ENCODE measurements around the gene PRKCZ.

The PRKCZ gene

GRCh38 chr1:2019571-2020309 lies 30.5 kb upstream of the PRKCZ start:
- no peak for DNase-seq (ENCODE audit: low read depth)
- no peak overlapping the region for H3K4me3 ChIP-seq (ENCODE audit: low read depth, low read length)
- TF ChIP-seq CTCF (IDR thresholded peaks at IDR 0.05; ENCODE audit: control insufficient read depth, extremely low read depth, insufficient read depth), result no peak

- no peak overlapping the region for H3K4me3 ChIP-seq (ENCODE audit: low read depth, low read length)
- DNase-seq (ENCODE audit: low read depth), result no peak
- TF ChIP-seq CTCF (IDR thresholded peaks at IDR 0.05; ENCODE audit: control insufficient read depth, extremely low read depth, insufficient read depth), result no peak
Measured at GRCh38 chr1:2020310-2020655, 29.9 kb upstream of the PRKCZ start.

GRCh38 chr1:2021550-2021949 lies 28.7 kb upstream of the PRKCZ start:
- TF ChIP-seq CTCF (IDR thresholded peaks at IDR 0.05; ENCODE audit: control insufficient read depth, extremely low read depth, insufficient read depth), result no peak
- no peak for DNase-seq (ENCODE audit: low read depth)

GRCh38 chr1:2022063-2022770 lies 28.0 kb upstream of the PRKCZ start:
- DNase-seq (ENCODE audit: low read depth), result no peak
- H3K4me3 ChIP-seq (ENCODE audit: low read depth, low read length), result no peak overlapping the region
- no peak for TF ChIP-seq CTCF (IDR thresholded peaks at IDR 0.05; ENCODE audit: control insufficient read depth, extremely low read depth, insufficient read depth)

More at GRCh38 chr1:2021550-2021949, 28.7 kb upstream of the PRKCZ start:
- no peak overlapping the region for H3K4me3 ChIP-seq (ENCODE audit: low read depth, low read length)

- no peak for TF ChIP-seq CTCF (IDR thresholded peaks at IDR 0.05; ENCODE audit: control insufficient read depth, extremely low read depth, insufficient read depth)
- no peak overlapping the region for H3K4me3 ChIP-seq (ENCODE audit: low read depth, low read length)
- no peak for DNase-seq (ENCODE audit: low read depth)
Measured at GRCh38 chr1:2023187-2023586, 27.0 kb upstream of the PRKCZ start.

GRCh38 chr1:2024451-2024850 lies 25.8 kb upstream of the PRKCZ start:
- DNase-seq (ENCODE audit: low read depth), result no peak
- no peak overlapping the region for H3K4me3 ChIP-seq (ENCODE audit: low read depth, low read length)
- no peak for TF ChIP-seq CTCF (IDR thresholded peaks at IDR 0.05; ENCODE audit: control insufficient read depth, extremely low read depth, insufficient read depth)

All from LNCaP clone FGC (cell line).